HuH-7 (cell line): ENCODE results near the gene ANKRD34C.
A peak's percentile ranks its signal among the peaks of the same experiment; 100 is the strongest.
"Not testable (repeated sequence)": the region's sequence is repeated elsewhere in the genome, so short reads cannot be mapped to it uniquely, and the experiment has no call there.

ENCODE experiments used
- DNase-seq: peaks from one replicate; pipeline ENCODE4 v3.0.0; 2011; ENCODE audit warnings: low spot score

The ANKRD34C gene

GRCh38 chr15:79310985-79311900 is 28.7 kb downstream of the ANKRD34C start, which contains the start of gene TMED3:
TSS of gene TMED3 (plus strand) at chr15:79311112. CDS start at chr15:79311250, 138 bp downstream.
- peak; percentile 99 for DNase-seq

GRCh38 chr15:79311901-79312553 is 29.5 kb downstream of the ANKRD34C start:
- DNase-seq, result no peak

DNA sequence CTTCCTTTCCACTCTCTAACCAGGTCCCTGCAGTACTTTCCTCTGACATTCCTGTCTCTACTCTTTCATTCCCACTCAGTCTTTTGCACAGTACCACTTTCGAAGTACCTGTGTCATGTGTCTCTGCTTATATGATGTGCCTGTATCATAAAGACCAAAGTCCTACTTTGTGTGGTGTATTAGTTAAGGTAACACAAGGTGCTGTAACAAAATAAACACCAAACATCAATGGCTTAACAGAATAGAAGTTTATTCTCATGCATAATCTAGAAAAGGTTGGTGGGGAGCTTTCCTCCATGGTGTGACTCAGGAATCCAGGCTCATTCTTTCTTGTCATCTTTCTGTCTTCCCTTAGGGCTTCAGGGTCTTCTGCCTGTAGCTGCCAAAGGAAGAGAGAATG is 31.7 kb downstream of the ANKRD34C start:
- DNase-seq, result no peak

- no peak for DNase-seq
Measured at GRCh38 chr15:79314811-79315210, 32.3 kb downstream of the ANKRD34C start.

GRCh38 chr15:79315623-79316328 is 33.3 kb downstream of the ANKRD34C start:
- DNase-seq, result no peak

DNA sequence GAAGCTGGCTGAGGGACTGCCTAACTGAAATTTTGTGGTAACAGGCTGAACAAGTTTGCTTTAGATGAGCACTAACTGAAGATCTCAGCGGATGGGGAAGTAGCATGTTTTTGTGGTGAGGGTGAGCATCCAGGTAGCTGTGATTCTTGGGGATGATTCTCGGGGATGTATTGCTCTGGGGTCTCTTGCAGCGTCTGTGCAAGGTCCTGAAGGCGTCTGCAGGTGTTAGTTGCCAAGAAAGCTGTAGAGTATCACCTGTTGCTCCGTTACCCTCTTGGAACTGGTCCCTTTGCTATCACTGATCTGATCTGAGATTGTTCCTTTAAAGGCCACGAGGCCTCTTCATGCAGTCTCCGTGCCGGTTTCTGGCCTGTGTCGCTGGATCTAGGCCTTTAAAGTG is 34.3 kb downstream of the ANKRD34C start:
- DNase-seq, result no peak

DNA sequence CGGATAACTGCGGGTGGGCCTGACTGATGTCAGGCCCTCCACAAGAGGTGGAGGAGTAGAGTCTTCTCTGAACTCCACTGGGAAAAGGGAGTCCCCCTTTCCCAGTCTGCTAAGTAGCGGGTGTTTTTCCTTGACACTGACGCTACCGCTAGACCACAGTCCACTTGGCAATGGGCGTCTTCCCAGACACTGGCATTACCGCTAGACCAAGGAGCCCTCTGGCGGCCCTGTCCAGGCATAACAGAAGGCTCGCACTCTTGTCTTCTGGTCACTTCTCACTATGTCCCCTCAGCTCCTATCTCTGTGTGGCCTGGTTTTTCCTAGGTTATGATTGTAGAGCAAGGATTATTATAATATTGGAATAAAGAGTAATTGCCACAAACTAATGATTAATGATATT is 37.5 kb downstream of the ANKRD34C start:
- DNase-seq, result not testable (repeated sequence)

- no peak for DNase-seq
Measured at GRCh38 chr15:79321876-79322275, 39.4 kb downstream of the ANKRD34C start.

DNA sequence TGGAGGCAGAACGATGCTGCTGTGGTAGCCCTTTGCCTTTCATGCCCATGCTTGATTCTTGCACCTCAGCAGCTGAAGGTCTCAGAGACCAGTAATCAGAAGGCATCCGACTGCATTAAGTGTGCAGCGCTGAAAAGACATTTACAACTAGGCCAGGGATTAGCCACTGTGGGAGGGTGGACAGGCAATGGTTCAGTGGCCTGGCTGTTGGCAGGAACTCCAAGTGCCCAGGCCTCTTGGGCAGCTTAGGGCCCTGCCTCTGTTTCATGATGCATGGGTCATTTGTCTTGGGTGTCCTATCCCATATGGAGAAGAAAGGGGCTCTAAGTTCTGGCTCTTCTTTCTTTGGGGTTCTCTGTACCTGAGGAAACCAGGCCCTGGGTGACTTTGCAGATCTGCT is 39.8 kb downstream of the ANKRD34C start:
- no peak for DNase-seq

- no peak for DNase-seq
Measured at GRCh38 chr15:79322945-79323344, 40.4 kb downstream of the ANKRD34C start.

DNA sequence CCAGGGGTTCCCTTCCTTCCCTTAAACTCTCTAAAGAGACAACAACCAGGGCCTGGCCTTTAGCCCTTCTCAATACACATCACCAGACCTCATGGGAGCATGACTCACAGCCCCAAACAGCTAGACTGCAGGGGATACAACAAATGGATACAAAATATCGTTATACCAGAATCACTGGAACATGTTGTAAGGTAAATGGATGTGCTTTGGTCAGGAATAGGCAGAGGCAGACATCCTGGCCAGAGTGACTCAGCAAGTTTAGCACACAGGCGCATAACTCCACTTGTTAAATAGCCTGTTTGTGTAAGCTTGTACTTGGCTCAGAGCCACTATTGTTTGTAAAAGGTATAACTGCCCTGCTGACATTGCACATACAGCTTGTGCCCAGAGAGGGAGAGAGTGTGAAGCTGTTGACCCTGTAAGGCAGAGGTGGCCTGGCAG is 46.7 kb downstream of the ANKRD34C start:
- DNase-seq, result peak; percentile 17
